22Rv1 (cell line): ENCODE data around the gene SBSN.

Experiments used
- H3K27ac ChIP-seq: fragments of 450-650 bp; 2 replicates; pipeline ENCODE4 v1.5.1; 2017
- CTCF ChIP-seq: fragments of 450-650 bp; IDR thresholded peaks from 2 replicates; pipeline ENCODE4 v1.5.1; 2017; ENCODE audit warnings: mild to moderate bottlenecking
- ZFX ChIP-seq: fragments of 450-650 bp; IDR thresholded peaks from 2 replicates; pipeline ENCODE4 v1.6.1; 2017; ENCODE audit warnings: antibody characterized with exemption, borderline replicate concordance

Gene SBSN

GRCh38 chr19:35545855-35546381, 17.8 kb upstream of the SBSN start:
- TF ChIP-seq ZFX (no peak), CTCF (no peak)
- H3K27ac ChIP-seq, result peak overlapping the region; percentile 73

GRCh38 chr19:35545001-35545854, 17.1 kb upstream of the SBSN start, which contains the start of gene TMEM147:
Gene TMEM147 (plus strand): TSS chr19:35545626. CDS start chr19:35545740, 114 bp downstream.
- TF ChIP-seq ZFX (no peak), CTCF (no peak)
- peak within 1 kb of the TSS; percentile 73 for H3K27ac ChIP-seq

GRCh38 chr19:35544110-35544802, 16.1 kb upstream of the SBSN start:
- no peak for TF ChIP-seq CTCF
- peak overlapping the region; percentile 73; the same call in 1 of the 2 replicates for H3K27ac ChIP-seq

GRCh38 chr19:35543280-35544109, 15.4 kb upstream of the SBSN start:
- TF ChIP-seq ZFX (no peak), CTCF (no peak)
- no peak overlapping the region for H3K27ac ChIP-seq

GRCh38 chr19:35542209-35542608, 14.1 kb upstream of the SBSN start:
- TF ChIP-seq ZFX (no peak), CTCF (no peak)
- no peak overlapping the region for H3K27ac ChIP-seq

- no peak overlapping the region for H3K27ac ChIP-seq
- TF ChIP-seq ZFX (no peak), CTCF (no peak)
These were observed 12.3 kb upstream of the SBSN start for GRCh38 chr19:35540356-35540927.
